HG03095 (cell line): ENCODE measurements around the gene BSND.

Source experiments
- ATAC-seq: cut with Tn5 transposase; IDR thresholded peaks from one replicate; pipeline ENCODE4 v1.9.1; 2021; ENCODE audit warnings: moderate library complexity; ENCODE audit not compliant: unreplicated experiment

The BSND gene

GRCh38 chr1:55045430-55045829 is 46.7 kb downstream of the BSND start:
- ATAC-seq = no peak

DNA sequence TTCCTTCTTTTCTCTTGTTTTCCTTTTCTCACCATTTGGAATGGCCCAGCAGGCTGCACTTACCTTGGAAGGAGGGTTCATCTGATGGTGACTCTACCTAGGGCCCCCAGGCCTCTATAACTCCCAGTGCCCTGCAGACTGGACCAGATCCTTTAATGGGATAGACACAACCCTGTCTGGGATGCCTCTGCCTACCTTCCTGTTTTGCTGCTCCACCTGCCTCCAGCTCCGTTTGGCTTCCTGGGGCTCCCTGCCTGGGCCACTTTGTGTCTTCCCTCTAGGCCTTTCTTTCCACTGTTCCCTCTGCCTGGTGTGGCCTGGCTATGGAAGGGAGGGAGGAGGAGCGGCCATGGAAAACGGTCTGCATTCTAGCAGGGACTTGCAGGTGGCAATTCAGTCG is 48.1 kb downstream of the BSND start:
- ATAC-seq = no peak

DNA sequence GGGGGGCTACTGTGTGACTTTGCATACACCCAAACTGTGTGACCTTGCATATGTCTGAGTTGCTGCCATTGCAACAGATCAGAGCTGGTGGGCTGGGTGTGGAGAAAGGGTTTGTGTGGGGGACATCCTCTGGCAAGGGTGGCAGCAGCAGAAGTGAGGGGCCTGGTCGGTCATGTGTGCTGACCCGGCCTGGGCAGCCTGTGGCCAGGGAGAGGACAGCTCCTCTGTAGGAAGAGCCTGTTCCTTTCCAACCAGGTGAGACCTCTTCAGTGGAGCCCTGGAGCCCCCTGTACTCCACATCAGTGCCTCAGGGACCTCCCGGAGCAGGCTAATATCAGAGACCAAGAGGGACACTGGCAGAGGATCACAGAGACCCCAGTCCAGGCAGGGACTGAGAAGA is 48.9 kb downstream of the BSND start:
- no peak for ATAC-seq

GRCh38 chr1:55048453-55049270 is 49.9 kb downstream of the BSND start:
- no peak for ATAC-seq

- ATAC-seq = no peak
These were observed 50.7 kb downstream of the BSND start for GRCh38 chr1:55049271-55049913.

DNA sequence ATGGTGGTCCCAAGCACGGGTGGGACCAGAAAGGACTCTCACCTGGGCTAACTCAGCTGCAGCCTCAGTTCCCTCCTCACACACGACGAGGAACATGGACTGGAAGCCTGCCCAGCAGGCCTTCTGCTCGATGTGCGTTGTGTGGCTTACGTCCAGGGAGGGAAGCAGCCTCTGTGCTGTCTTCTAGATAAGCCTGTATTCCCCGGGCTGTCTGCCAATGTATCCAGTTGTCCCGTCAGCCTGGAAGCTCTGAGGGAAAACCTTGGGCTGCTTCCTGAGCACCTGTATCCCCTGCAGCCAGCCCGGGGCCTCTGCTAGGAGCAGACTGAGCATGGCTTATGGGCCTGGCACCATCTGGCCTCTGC is 51.2 kb downstream of the BSND start:
- ATAC-seq = no peak

DNA sequence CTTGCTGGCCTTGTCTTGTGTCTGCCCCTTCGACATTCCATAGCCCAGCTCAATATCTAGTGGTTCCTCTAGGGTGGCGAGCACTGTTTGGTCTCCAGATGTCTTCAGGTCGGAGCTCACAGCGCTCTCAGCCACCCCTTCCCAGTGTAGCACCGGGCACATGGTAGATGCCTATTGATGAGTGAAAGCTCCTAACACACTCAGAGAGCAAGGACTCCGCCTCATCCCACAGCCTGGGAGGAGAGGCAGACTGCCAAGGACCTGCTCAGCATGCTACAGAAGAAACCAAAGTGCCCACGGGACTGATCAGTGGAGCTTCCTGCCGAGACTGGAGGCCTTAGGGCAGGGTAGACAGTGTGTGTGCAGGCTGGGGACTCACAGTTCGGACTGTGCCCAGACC is 51.5 kb downstream of the BSND start:
- ATAC-seq = no peak

GRCh38 chr1:55051169-55051568 is 52.4 kb downstream of the BSND start:
- no peak for ATAC-seq

GRCh38 chr1:55051621-55052020 is 52.9 kb downstream of the BSND start:
- ATAC-seq = no peak

- no peak for ATAC-seq
These were observed 53.7 kb downstream of the BSND start for GRCh38 chr1:55052221-55053142.

DNA sequence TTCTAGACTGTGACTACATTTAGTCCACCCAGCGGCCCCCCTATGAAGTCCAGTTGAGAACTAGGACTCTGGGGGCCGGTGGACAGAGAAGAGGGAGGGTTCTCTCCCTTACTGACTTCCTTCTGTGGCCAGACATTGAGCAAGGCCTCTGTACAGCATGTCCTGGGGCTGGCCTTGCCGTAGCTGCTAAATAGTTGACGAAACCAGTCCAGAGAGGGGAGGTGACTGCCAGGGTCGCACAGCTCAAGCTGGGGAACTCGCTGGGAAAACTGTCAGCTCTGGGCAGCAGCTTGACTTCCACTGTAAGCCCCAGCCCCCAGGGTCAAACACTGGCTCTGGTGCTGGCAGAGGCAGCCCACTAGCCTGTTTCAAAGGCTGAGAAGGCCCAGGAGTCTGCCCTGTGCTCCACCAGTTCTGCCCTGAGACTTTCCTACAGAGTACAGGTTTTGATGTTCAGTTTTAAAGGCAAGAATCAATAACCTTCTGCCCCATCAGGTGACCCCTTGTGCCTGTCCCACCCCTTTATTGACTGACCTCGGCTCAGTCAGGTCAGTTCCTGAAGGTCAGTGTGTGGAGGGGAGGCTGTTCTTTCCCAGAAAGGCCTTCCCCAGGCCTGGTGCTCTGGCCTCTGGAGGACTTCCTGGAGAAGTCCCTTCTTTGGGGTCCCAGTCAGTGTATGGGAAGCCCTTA is 54.7 kb downstream of the BSND start:
- no peak for ATAC-seq

DNA sequence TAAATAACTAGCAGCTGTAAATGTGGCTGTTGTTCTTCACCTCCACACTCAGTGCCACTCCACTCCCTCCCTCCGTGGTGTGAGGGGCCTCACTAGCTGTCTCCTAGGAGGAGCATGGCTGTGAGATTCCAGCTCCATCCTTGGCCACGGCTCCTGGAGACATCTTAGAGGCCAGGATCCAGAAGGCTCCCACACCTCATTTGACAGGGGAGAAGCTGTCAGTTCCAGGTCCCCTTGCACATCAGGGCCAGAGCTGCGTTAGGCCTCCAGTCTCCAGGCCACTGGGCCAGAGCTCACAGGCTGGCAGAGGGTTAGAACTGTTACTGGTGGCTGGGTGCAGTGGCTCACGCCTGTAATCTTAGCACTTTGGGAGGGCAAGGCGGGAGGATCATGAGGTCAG is 55.7 kb downstream of the BSND start:
- no peak for ATAC-seq

GRCh38 chr1:55055084-55055882 is 56.5 kb downstream of the BSND start:
- no peak for ATAC-seq

DNA sequence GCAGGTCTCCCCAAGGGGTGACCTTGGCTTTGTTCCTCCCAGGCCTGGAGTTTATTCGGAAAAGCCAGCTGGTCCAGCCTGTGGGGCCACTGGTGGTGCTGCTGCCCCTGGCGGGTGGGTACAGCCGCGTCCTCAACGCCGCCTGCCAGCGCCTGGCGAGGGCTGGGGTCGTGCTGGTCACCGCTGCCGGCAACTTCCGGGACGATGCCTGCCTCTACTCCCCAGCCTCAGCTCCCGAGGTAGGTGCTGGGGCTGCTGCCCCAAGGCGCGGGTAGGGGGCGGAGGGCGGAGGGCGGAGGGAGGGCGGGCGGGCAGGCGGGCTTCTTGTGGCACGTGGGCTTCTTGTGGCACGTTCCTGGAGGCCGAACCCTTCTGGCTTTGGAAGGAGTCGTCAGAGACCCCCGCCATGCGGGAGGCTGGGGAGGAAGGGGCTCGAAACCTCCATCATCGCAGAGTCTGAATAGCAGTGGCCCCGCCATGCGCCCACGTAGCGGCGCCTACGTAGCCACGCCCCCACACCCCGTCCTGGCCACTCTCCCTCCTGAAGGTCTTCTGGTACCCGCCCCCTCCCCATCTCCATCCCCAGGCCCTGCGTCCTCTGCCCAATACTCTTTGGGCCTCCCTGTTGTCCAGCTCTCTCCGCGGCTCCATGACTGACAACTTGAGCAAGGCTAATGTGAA is 57.4 kb downstream of the BSND start:
- ATAC-seq = no peak

GRCh38 chr1:55056632-55056992 is 57.9 kb downstream of the BSND start:
- no peak for ATAC-seq

DNA sequence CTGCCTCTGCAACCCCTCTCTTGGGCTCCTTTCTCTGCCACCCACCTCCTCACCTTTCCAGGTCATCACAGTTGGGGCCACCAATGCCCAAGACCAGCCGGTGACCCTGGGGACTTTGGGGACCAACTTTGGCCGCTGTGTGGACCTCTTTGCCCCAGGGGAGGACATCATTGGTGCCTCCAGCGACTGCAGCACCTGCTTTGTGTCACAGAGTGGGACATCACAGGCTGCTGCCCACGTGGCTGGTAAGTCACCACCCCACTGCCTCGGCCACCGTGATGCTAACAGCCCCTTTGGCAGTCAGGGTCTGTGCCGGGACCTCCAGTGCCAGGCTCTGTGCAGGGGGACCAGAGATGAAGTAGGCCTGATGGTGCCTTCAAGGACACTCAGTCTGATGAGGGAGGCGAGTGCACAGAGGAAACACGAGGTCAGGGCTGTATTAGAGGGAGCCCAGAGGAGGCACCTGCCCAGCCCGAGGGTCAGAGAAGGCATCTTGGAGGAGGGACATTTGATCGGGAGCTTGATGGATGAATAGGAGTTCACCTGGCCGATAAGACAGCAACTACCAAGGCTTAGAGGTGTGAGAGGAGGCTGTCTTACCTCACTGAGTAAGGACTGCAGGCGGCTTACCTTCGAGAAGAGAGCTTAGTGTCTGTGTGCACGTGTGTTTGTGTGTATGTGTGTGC is 58.7 kb downstream of the BSND start:
- no peak for ATAC-seq

GRCh38 chr1:55057956-55058298 is 59.2 kb downstream of the BSND start:
- no peak for ATAC-seq

- no peak for ATAC-seq
These were observed 60.8 kb downstream of the BSND start for GRCh38 chr1:55059302-55060132.
